Mucosa of descending colon (tissue), 3 donors: ENCODE data around the gene MAPRE2. TPM values are rescaled to one million over a fixed set of nuclear protein-coding genes. Genes with fewer than 3 reads are reported as not detected.

Experiments used
- ATAC-seq: fragments of 200-7000 bp; cut with Tn5 transposase; one replicate; pipeline ENCODE4 v1.9.1; 2020; ENCODE audit warnings: mild to moderate bottlenecking, moderate library complexity
- DNase-seq, 3 donors: peaks; one replicate each; pipeline ENCODE4 v3.0.0-alpha.2; 2020
- H3K36me3 ChIP-seq: fragments of 200-600 bp; one replicate; pipeline ENCODE4 v1.8.0; 2021; ENCODE audit warnings: low read depth, mild to moderate bottlenecking
- H3K4me1 ChIP-seq: fragments of 200-600 bp; one replicate; pipeline ENCODE4 v1.8.0; 2021; ENCODE audit warnings: low read depth, mild to moderate bottlenecking
- H3K4me3 ChIP-seq: fragments of 200-600 bp; one replicate; pipeline ENCODE4 v1.8.0; 2021; ENCODE audit warnings: mild to moderate bottlenecking
- H3K9me3 ChIP-seq: fragments of 200-600 bp; one replicate; pipeline ENCODE4 v1.8.0; 2021; ENCODE audit warnings: mild to moderate bottlenecking
- CTCF ChIP-seq: fragments of 200-600 bp; IDR thresholded peaks from one replicate; pipeline ENCODE4 v1.8.0; 2022; ENCODE audit warnings: antibody characterized with exemption, mild to moderate bottlenecking
- intact Hi-C, 2 donors: fragments of 100-400 bp; cut with DNase I in 1 of 2; cut with micrococcal nuclease in 1 of 2; formaldehyde crosslinking; loops; one replicate each; pipeline versions ENCODE4 v1.11.0 to v1.11.1; 2022; cut with DNase I, micrococcal nuclease
- total RNA-seq, 3 donors: library from RNA; stranded (reverse); fragmentation: NEBNext Ultra II Directional in 2 of 3; extraction: Animal tissue kit (Norgen Biotek cat#: 25700) in 2 of 3; gene quantifications; one replicate each; pipeline versions ENCODE4 v1.2.1 to v1.2.4, GENCODE V29; 2021 to 2023
- donor health status: DM: no; HTN: no; CAD: no; lungs with moderate emphysema.
- donor health status: DM: no; HTN: no; CAD: no.
- donor health status: DM: no; HTN: yes; CAD: no.

MAPRE2 gene
- total RNA-seq, 3 donors from 2014 or later = 26.4 to 31.3 (median 27.3) TPM

- H3K9me3 ChIP-seq = no peaks in the 10 kb centered on the region
- no peak for TF ChIP-seq CTCF
- no peak for DNase-seq
- intact Hi-C loops = no loop called here
- no peak overlapping the region for H3K4me3 ChIP-seq
- ATAC-seq = peak; percentile 12
- no peaks in the 10 kb centered on the region for H3K4me1 ChIP-seq
- no peaks in the 10 kb centered on the region for H3K36me3 ChIP-seq
These were observed 81.5 kb downstream of the MAPRE2 start for GRCh38 chr18:35122586-35123224.

GRCh38 chr18:35123811-35124210 is 82.6 kb downstream of the MAPRE2 start:
- no peak for ATAC-seq
- no peak overlapping the region for H3K4me3 ChIP-seq
- H3K36me3 ChIP-seq = no peaks in the 10 kb centered on the region
- H3K4me1 ChIP-seq = no peaks in the 10 kb centered on the region
- no peak for TF ChIP-seq CTCF
- DNase-seq = no peak
- intact Hi-C loops = no loop called here
- H3K9me3 ChIP-seq = no peaks in the 10 kb centered on the region

- no peaks in the 10 kb centered on the region for H3K9me3 ChIP-seq
- H3K4me3 ChIP-seq = no peak overlapping the region
- DNase-seq = no peak
- no peaks in the 10 kb centered on the region for H3K4me1 ChIP-seq
- intact Hi-C loops = no loop called here
- no peak for ATAC-seq
- TF ChIP-seq CTCF = no peak
- H3K36me3 ChIP-seq = no peaks in the 10 kb centered on the region
These were observed 86.0 kb downstream of the MAPRE2 start for GRCh38 chr18:35127201-35127600.

- Histone ChIP-seq H3K4me3 (no peak overlapping the region), H3K36me3 (no peaks in the 10 kb centered on the region), H3K4me1 (no peaks in the 10 kb centered on the region), H3K9me3 (no peaks in the 10 kb centered on the region)
- ATAC-seq (no peak), DNase-seq (no peak)
- TF ChIP-seq CTCF = no peak
- intact Hi-C loops = no loop called here
These were observed 87.5 kb downstream of the MAPRE2 start for GRCh38 chr18:35128675-35129074.

GRCh38 chr18:35130236-35130635 is 89.0 kb downstream of the MAPRE2 start:
- Histone ChIP-seq H3K4me3 (no peak overlapping the region), H3K36me3 (no peaks in the 10 kb centered on the region), H3K9me3 (no peaks in the 10 kb centered on the region), H3K4me1 (no peaks in the 10 kb centered on the region)
- ATAC-seq = no peak
- intact Hi-C loops = no loop called here
- no peak for TF ChIP-seq CTCF
- DNase-seq = no peak
